ENCODE measurements around the gene NUDT1. TPM values are rescaled to one million over a fixed set of nuclear protein-coding genes. Genes with fewer than 3 reads are reported as not detected.

Gene NUDT1
- total RNA-seq, 2 experiments from 2014 or later = 88.4 to 117 TPM

DNA sequence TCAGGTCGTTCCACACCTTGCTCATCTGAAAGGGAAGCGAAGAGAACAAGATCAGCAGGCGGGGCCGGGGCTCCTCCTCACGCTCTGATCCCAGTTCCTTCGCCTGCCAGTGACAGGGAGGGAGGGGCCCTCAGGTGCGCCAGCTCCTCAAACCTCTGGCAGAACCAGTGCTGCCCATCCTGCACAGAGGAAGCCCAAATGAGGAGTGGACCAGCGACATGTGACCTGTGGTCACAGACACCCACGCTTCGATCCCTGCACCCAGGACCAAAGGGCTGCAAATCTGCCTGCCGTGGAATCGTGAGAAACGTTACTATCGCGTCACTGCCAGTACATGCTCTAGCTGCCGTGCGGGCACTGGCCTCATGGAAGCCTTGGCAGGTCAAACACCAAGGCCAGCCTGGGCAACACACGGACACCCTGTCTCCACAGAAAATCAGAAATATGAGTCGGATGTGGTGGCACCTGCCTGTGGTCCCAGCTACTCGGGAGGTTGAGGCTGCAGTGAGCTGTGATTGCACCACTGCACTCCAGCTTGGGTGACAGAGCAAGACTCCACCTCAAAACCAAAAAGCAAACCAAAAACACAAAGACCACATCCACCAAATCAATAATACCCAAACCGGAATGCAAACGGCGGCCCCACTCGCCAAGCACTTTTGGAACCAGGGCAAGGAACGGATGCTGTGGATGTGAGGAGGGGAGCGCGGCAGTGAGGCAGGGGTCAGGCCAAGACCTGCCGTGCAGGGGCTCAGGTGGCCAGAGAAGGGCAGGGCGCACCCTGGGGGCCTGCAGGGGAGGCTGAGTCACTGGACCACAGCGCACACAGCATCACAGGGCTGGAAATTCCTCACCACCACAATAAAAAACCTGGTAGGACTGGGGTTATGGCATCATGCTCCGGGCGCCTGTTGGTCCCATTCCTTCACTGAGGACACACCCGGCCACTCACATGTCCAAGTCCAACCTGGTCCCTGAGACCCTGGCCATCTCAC, 13.4 kb downstream of the NUDT1 start:
- Histone ChIP-seq H3K79me2 (ENCODE audit: insufficient read depth, low read depth, low read length) (no peaks in the 10 kb centered on the region), H3K4me1 (ENCODE audit: insufficient read depth, low read length, poor library complexity, severe bottlenecking) (peaks cover 17% of the 10 kb centered on the region), H3K4me3 (ENCODE audit: low read depth, low read length, poor library complexity, severe bottlenecking) (no peak overlapping the region), H3K9me2 (ENCODE audit: insufficient read depth, low read length) (no peaks in the 10 kb centered on the region), H3K36me3 (ENCODE audit: insufficient read depth, low read length) (peaks cover 30% of the 10 kb centered on the region; the same call in 1 of the 2 replicates), H2AFZ (ENCODE audit: low read length) (no peak overlapping the region), H3K4me2 (ENCODE audit: low read length) (no peak overlapping the region), H3K27ac (ENCODE audit: low read depth, low read length, poor library complexity, severe bottlenecking) (no peak overlapping the region), H3K9me3 (ENCODE audit: low read length) (no peaks in the 10 kb centered on the region), H4K20me1 (ENCODE audit: insufficient read depth, low read length) (no peaks in the 10 kb centered on the region)
- BruUV-seq (replicated peaks) = no TSS peak
- POLR2A ChIA-PET = no interaction called here
- DNase-seq (ENCODE audit: low spot score) = no peak
- TF ChIP-seq, protein P1, sequence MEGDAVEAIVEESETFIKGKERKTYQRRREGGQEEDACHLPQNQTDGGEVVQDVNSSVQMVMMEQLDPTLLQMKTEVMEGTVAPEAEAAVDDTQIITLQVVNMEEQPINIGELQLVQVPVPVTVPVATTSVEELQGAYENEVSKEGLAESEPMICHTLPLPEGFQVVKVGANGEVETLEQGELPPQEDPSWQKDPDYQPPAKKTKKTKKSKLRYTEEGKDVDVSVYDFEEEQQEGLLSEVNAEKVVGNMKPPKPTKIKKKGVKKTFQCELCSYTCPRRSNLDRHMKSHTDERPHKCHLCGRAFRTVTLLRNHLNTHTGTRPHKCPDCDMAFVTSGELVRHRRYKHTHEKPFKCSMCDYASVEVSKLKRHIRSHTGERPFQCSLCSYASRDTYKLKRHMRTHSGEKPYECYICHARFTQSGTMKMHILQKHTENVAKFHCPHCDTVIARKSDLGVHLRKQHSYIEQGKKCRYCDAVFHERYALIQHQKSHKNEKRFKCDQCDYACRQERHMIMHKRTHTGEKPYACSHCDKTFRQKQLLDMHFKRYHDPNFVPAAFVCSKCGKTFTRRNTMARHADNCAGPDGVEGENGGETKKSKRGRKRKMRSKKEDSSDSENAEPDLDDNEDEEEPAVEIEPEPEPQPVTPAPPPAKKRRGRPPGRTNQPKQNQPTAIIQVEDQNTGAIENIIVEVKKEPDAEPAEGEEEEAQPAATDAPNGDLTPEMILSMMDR (conservative IDR thresholded peaks at IDR 0.05; ENCODE audit: low read length) = no peak
- TF ChIP-seq EZH2phosphoT487 (IDR thresholded peaks at IDR 0.05; ENCODE audit: borderline replicate concordance, low read depth, low read length) = no peak
- CTCF ChIA-PET (ENCODE audit: unreplicated experiment) = no interaction called here
- intact Hi-C loops (cut with micrococcal nuclease; ENCODE audit: unreplicated experiment) = no loop called here

DNA sequence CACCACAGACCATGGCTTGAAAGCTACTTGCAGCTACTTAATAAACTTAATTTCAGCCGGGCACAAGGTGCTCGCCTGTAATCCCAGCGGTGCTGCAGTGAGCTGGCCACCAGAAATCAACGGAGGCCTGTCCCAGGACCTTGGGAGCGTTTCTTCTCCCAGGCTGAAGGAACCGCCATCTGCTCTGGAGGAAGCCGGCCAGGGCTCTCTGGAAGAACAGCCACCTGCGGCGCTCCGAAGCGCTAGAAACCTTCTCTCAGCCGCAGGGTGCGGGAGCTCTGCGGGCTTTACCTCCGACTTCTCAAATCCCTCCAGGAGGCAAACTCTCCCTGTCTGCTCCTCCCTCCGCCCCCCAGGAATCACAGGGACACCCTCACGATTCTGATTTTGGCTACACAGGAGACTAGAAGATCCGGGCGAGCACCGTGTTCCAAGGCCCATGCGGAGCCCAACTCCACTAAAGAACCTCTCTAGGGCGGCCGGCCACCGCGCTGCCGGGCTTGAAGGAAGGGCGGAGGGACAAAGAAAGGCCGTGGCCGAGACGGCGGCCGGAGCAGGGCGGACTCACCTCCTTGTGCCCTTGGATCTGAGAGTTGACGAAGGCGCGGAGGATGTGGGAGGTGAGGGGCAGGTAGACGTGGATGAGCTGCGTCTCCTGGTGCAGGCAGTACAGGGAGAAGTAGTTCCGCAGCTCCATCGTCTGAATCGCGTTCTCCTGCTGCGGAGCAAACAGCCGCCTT, 14.4 kb downstream of the NUDT1 start:
- intact Hi-C loops (cut with micrococcal nuclease; ENCODE audit: unreplicated experiment) = loop anchor here (1.0 kb wide), 1 partner anchor 26 kb away; no protein-coding TSS in a partner anchor
- Histone ChIP-seq H3K4me3 (ENCODE audit: low read depth, low read length, poor library complexity, severe bottlenecking) (no peak overlapping the region), H3K36me3 (ENCODE audit: insufficient read depth, low read length) (peaks cover 27% of the 10 kb centered on the region), H4K20me1 (ENCODE audit: insufficient read depth, low read length) (no peaks in the 10 kb centered on the region), H3K9me3 (ENCODE audit: low read length) (no peaks in the 10 kb centered on the region), H3K9me2 (ENCODE audit: insufficient read depth, low read length) (no peaks in the 10 kb centered on the region), H3K27ac (ENCODE audit: low read depth, low read length, poor library complexity, severe bottlenecking) (no peak overlapping the region), H3K4me1 (ENCODE audit: insufficient read depth, low read length, poor library complexity, severe bottlenecking) (peaks cover 19% of the 10 kb centered on the region), H3K79me2 (ENCODE audit: insufficient read depth, low read depth, low read length) (no peaks in the 10 kb centered on the region), H2AFZ (ENCODE audit: low read length) (no peak overlapping the region), H3K4me2 (ENCODE audit: low read length) (no peak overlapping the region)
- no peak for DNase-seq (ENCODE audit: low spot score)
- BruUV-seq (replicated peaks) = no TSS peak
- ChIA-PET CTCF (ENCODE audit: unreplicated experiment) (no interaction called here), POLR2A (no interaction called here)
- TF ChIP-seq, protein P1 (conservative IDR thresholded peaks at IDR 0.05; ENCODE audit: low read length) = no peak
- TF ChIP-seq EZH2phosphoT487 (IDR thresholded peaks at IDR 0.05; ENCODE audit: borderline replicate concordance, low read depth, low read length) = no peak
